ENCODE data around the gene TCF19.

TCF19 gene

GRCh38 chr6:31128093-31128676 is 30.2 kb upstream of the TCF19 start:
- DNase-seq, result no peak

DNA sequence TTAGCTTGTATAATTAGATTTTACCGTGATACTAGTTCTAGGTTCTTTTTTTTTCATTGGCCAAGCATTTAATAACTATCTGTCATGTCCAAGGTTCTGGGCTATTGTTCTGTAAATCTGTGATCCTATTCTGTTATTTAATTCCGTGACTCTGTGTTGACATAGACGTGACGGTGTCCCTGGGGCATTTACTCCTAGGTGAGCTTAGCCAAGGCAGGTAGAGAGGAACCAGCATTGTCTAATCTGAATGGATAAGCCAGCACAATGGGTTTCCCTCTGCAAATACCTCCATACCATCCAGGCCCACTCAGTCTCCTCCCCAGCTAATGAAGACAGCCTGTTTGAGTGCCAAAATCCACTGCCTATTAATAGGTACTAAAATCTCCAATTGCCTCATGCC is 29.3 kb upstream of the TCF19 start:
- DNase-seq, result no peak

GRCh38 chr6:31130751-31131150 is 27.6 kb upstream of the TCF19 start:
- no peak for DNase-seq

- no peak for DNase-seq
Observed at GRCh38 chr6:31131595-31131994, 26.8 kb upstream of the TCF19 start.

DNA sequence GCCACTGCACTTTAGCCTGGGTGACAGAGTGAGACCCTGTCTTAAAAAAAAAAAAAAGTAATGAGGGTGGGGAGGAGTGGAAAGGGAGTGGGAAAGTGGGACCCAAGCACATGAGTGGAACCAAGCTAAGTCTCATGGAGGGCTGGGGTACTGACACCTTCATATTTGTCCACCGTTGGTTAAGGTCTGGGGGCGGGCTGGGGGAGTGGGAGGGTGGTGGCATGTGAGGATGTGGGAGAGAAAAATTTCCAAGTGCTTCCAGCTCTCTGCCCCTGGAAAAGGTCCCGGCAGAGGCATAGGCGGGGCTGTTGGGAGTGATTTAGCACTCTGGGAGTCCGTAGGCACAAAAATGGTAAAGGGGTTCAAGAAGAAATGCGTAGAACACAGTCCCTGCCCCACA is 25.6 kb upstream of the TCF19 start:
- no peak for DNase-seq

DNA sequence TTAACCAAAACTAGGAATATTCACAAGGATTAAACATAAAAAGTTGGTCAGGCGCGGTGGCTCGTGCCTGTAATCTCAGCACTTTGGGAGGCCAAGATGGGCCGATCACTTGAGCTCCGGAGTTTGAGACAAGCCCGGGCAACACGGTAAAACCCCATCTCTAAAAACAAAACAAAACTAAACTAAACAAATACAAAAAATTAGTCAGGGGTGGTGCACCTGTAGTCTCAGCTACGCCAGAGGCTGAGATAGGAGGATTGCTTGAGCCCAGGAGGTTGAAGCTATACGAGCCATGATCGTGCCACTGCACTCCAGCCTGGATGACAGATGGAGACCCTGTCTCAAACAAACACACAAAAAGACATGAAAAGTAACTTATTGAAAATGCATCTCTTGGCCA is 22.7 kb upstream of the TCF19 start:
- DNase-seq, result no peak

DNA sequence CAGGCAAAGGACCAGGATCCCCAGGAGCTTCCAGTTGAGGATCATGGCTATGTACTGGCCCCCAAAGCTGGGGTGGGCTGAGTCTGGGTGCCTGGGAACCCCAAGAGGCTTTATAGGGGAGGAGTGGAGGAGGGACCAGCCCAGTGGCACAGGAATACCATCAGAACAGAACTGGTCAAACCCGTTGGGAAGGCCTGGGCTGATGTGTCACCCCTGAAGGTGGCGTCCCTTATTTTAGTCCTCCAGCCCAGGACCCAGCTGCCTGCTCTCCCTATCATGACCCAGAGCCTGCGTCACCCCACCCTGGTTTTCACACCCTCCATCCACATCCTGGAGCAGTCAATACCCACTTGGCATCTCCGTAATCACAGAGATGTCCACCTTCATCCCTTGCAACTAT is 19.4 kb upstream of the TCF19 start, which contains the start of gene PSORS1C2:
TSS of gene PSORS1C2 (minus strand) at position 85 of the 400 bp plus-strand sequence. CDS start at position 45, 40 bp downstream.
- DNase-seq, result no peak

- DNase-seq, result no peak
Observed at GRCh38 chr6:31139599-31139998, 18.8 kb upstream of the TCF19 start.

DNA sequence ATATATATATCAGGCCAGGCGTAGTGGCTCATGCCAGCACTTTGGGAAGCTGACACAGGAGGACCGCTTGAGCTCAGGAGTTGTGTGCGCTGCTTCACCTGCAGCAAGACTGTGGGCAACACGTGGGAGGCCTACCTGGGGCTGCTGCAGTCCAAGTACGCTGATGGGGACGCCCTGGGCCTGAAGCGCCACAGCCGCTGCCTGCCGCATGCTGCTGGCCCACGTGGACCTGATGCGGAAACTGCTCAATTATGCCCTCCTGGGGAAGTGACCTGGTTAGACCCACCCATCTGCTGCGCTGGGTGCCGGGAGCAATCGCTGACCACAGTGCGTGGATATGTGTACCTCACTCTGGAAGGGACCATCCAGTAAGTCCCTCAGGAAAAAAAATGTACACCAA is 17.7 kb upstream of the TCF19 start:
- DNase-seq, result no peak

DNA sequence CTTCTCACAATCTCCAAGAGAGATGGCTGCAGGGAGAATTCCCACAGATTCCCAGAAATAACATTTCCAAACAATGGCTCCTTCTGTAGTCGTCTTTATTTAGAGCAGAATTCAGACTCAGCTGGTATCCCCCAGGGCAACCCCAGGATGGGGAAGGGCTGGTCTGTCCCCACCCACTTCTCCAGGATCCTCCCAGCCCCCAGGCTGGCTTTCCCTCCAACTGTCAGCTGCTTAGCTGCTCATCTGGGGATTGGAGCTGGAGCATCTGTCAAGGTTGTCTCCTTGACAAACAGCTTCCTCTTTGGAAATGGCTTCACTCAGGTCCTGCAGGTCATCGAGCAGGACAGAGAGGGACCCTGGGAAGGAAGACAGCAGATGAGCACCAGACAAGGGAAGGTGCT is 16.0 kb upstream of the TCF19 start:
- no peak for DNase-seq

DNA sequence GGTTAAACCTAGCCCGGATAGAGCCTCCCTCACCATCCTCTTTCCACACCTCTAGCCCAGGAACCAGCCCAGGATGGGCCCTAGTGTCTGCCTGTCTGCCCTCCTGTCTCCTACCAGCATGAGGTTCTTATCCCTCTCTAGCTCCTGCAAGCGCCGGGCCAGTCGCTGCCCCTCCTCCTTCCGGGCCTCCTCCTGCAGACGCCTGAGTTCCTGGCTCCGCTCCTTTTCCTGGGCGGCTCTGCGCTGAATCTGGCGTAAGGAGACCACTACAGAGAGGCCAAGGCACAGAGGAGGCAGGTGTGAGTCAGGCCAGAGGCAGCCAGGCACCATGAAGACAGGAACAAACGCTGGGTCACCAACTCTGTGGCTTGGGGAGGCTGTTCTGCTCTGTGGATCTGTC is 15.2 kb upstream of the TCF19 start:
- DNase-seq, result peak; percentile 57

GRCh38 chr6:31144296-31144969 is 14.0 kb upstream of the TCF19 start:
- no peak for DNase-seq

DNA sequence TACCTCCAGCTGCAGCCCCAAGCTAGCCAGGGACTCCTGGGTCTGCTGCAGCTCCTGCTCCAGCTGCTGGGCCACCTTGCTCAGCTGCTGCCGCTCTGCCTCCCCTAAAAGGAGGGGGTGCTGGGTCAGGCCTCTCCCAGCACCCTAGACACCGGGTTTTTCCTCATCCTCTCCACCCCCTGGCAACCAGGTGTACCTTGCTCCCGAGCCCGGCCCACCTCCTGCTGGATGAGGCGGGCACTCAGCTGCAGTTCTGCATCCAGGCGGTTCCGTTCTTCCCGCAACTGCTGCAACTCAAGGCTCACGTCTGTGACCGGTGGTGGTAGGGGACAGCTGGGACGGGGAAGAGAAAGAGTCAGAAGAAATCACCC is 13.4 kb upstream of the TCF19 start:
- DNase-seq, result no peak

DNA sequence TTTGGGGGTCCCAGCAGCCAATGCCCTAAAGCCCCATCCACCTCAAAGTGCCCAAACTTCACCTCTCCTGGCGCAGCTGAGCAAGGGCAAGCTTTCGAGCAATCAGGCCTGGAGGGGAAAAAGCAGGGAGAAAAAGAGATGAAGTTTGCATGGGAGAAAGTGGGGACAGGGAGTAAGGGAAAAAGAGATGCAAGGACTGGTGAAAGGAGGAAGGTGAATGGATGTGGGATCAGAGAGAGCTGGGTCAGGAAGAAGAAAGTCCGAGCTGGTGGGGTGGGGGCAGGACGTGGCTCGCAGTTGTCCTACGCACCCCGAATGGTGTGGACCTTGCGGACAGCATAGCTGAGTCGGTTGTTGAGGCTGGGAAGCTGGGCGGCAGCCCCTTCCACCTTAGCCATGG is 13.0 kb upstream of the TCF19 start:
- no peak for DNase-seq

DNA sequence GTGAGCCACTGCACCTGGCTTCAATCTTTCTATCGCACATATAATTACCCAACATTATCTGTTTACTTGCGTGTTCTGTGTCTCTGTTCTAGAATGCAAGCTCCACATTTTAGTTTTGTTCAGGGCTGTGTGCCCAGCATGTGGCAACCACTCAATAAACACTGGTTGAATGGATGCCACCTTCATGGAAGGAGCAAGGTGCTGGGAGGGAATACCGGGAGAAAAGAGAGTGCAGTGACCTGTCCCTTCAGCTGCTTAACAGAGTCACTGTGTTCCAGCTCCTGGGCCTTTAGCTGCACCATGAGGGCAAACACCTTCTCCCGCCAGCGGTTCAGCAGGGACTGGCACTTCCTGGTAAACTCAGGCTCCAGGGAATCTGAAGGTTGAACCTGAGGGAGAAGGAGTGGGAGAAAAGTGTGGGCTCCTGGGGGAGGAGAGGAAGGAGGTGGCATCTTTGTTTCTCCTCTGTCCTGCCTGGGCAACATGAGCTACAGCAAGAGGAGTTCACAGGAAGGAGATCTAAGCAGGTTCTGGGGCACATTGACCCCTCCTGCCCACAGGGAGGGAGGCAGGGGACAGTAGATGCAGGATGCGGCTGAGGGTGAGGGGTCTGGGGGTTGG is 8.5 kb upstream of the TCF19 start:
- no peak for DNase-seq

- no peak for DNase-seq
Observed at GRCh38 chr6:31152781-31153180, 5.6 kb upstream of the TCF19 start.

DNA sequence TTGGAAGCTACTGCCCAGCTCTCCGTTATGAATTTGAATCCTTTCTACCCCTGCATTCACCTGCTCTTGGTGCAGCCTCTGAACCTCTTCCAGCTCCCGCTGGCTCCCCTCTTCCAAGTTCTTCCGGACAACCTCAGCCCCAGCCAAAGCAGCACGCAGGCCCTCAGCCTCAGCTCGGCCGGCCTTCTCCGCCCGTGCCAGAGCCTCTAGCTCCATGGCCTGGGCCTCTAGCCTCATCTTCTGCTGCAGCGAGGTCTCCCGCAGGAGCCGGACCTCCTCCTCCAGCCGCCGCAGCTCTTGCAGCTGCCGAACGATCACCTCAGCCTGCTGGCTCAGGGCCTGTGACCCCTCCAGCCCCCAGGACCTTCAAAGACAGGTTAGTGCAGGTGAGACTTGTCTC is 4.0 kb upstream of the TCF19 start:
- no peak for DNase-seq

DNA sequence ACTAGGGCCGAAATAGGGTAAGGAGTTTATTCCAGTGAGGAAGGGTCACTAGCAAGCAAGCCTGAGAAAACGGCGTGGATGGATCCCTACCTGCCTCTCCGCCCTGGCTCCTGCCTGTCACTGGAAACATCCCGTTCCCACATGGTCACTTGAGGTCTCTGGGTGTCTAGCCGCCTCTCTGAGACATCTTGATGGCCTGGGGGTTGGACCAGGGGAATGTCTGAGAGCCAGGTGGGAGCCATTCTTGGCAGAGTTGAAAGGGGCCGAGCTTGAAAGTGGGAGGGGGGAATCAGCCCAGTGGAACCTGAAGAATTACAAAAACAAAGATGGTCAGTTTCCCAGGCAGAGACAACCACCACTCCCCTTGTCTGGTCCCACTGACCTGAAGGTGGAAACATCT is 1.7 kb upstream of the TCF19 start:
- DNase-seq, result no peak

DNA sequence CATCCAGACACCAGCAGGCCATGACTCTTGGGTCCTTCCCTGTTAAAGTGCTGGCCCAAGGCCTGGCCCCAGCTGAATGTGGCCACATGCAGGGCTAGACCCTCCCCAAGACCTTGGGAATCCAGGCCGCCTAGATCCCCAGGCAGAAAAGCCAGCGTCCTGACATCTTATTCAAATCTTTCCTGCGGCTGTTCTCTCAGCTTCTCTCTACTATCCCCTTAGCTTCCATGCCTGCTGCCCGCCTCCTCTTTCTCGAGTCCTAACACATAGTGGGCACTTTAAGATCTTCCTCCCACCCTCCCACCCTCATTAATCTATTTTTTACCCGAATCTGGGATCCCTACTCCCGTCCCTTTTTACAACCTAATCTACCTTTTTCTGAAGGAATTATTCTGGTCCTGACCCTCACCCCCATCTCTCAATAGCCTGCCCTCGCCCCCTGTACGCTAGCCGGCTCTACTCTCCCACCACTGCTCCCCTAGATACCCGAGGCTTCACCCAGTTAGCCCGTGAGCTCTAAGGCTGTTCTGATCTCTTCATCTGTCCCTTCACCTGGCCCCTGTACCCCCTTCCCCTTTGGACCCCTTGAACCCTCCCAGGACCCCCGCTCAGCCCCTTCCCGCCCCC is 763 bp upstream of the TCF19 start, which contains the start of gene CCHCR1:
TSS of gene CCHCR1 (minus strand) at position 290 of the 627 bp plus-strand sequence. CDS start at position 88, 202 bp downstream.
- no peak for DNase-seq

GRCh38 chr6:31158863-31159855 is 770 bp downstream of the TCF19 start:
- no peak for DNase-seq

- no peak for DNase-seq
Observed at GRCh38 chr6:31161216-31162126, 3.1 kb downstream of the TCF19 start.

Measured in femur (tissue), 1 donor.